Measurements from ENCODE around the gene TM9SF3. TPM values are rescaled to one million over a fixed set of nuclear protein-coding genes. Genes with fewer than 3 reads are reported as not detected.
A peak's percentile ranks its signal among the peaks of the same experiment; 100 is the strongest.

Gene TM9SF3
- total RNA-seq, 1 donor from 2014 or later, result 78.5 TPM

GRCh38 chr10:96494694-96495093, 92.1 kb downstream of the TM9SF3 start:
- no peaks in the 10 kb centered on the region for H3K27me3 ChIP-seq (ENCODE audit: control insufficient read depth, insufficient read depth, low read length)
- TF ChIP-seq, protein P1, sequence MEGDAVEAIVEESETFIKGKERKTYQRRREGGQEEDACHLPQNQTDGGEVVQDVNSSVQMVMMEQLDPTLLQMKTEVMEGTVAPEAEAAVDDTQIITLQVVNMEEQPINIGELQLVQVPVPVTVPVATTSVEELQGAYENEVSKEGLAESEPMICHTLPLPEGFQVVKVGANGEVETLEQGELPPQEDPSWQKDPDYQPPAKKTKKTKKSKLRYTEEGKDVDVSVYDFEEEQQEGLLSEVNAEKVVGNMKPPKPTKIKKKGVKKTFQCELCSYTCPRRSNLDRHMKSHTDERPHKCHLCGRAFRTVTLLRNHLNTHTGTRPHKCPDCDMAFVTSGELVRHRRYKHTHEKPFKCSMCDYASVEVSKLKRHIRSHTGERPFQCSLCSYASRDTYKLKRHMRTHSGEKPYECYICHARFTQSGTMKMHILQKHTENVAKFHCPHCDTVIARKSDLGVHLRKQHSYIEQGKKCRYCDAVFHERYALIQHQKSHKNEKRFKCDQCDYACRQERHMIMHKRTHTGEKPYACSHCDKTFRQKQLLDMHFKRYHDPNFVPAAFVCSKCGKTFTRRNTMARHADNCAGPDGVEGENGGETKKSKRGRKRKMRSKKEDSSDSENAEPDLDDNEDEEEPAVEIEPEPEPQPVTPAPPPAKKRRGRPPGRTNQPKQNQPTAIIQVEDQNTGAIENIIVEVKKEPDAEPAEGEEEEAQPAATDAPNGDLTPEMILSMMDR (IDR thresholded peaks at IDR 0.05; ENCODE audit: insufficient read depth, low read length, poor library complexity, severe bottlenecking), result no peak
- DNase-seq (ENCODE audit: low read depth), result no peak
- no peak overlapping the region for H3K4me3 ChIP-seq (ENCODE audit: low read depth, low read length)
- H3K36me3 ChIP-seq (ENCODE audit: control insufficient read depth, insufficient read depth, low read length), result no peaks in the 10 kb centered on the region

DNA sequence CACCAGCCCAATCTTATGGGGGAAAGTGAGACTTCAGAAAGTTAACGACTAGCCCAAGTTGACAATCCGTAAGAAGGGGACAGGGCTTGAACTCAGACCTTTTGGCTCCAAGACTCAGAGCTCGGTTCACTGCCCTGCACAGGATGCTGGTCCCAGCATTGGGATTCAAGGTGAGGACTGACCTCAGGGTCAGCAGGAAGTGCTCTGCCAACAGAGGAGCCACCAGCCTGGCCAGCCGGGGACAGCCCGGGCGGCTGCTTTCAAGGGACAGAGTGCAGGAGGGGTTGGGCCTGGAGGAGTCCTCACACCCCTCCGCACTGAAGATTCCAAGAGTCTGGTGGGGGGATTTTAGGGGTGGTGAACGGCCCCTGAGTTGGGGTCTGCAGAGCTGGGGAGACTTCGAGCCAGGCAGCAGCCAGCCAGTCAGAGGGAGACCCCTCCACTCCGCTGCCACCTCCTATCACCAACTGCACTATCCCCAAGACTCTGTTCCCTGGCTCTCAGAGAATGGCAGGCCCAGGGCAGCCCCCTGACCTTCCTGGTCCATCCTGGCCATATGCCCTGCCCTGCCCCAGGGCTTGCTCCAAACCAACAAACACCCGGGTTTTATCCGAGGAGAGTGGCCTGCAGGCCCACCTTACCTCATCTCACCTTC, 92.8 kb downstream of the TM9SF3 start:
- Histone ChIP-seq H3K27me3 (ENCODE audit: control insufficient read depth, insufficient read depth, low read length) (no peaks in the 10 kb centered on the region), H3K36me3 (ENCODE audit: control insufficient read depth, insufficient read depth, low read length) (no peaks in the 10 kb centered on the region), H3K4me3 (ENCODE audit: low read depth, low read length) (no peak overlapping the region)
- DNase-seq (ENCODE audit: low read depth), result no peak
- TF ChIP-seq, protein P1 (IDR thresholded peaks at IDR 0.05; ENCODE audit: insufficient read depth, low read length, poor library complexity, severe bottlenecking), result no peak

DNA sequence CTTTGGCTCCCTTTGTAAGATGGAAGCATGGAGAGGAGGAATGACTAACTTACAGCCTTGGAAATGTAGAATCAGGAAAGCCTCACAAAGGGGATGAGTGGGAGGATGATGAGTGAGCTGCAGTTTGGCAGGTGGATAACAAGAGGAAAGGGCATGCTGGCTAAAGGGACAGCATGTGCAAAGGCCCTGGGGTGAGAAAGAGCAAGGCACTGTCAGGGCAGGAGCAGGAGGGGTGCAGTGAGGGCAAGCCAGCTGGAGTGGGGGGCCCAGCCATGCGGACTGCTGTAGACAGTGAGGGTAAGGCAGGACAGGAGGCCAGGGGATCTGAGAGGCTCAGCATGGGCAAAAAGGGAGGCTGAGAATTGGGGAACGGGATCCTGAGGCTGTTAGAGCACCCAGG, 93.6 kb downstream of the TM9SF3 start:
- Histone ChIP-seq H3K36me3 (ENCODE audit: control insufficient read depth, insufficient read depth, low read length) (no peaks in the 10 kb centered on the region), H3K4me3 (ENCODE audit: low read depth, low read length) (no peak overlapping the region), H3K27me3 (ENCODE audit: control insufficient read depth, insufficient read depth, low read length) (no peaks in the 10 kb centered on the region)
- no peak for DNase-seq (ENCODE audit: low read depth)
- TF ChIP-seq, protein P1 (IDR thresholded peaks at IDR 0.05; ENCODE audit: insufficient read depth, low read length, poor library complexity, severe bottlenecking), result no peak

- no peaks in the 10 kb centered on the region for H3K27me3 ChIP-seq (ENCODE audit: control insufficient read depth, insufficient read depth, low read length)
- no peaks in the 10 kb centered on the region for H3K36me3 ChIP-seq (ENCODE audit: control insufficient read depth, insufficient read depth, low read length)
- TF ChIP-seq, protein P1 (IDR thresholded peaks at IDR 0.05; ENCODE audit: insufficient read depth, low read length, poor library complexity, severe bottlenecking), result peak; percentile 33
- DNase-seq (ENCODE audit: low read depth), result no peak
- no peak overlapping the region for H3K4me3 ChIP-seq (ENCODE audit: low read depth, low read length)
These were observed 95.5 kb downstream of the TM9SF3 start for GRCh38 chr10:96491303-96491702.

DNA sequence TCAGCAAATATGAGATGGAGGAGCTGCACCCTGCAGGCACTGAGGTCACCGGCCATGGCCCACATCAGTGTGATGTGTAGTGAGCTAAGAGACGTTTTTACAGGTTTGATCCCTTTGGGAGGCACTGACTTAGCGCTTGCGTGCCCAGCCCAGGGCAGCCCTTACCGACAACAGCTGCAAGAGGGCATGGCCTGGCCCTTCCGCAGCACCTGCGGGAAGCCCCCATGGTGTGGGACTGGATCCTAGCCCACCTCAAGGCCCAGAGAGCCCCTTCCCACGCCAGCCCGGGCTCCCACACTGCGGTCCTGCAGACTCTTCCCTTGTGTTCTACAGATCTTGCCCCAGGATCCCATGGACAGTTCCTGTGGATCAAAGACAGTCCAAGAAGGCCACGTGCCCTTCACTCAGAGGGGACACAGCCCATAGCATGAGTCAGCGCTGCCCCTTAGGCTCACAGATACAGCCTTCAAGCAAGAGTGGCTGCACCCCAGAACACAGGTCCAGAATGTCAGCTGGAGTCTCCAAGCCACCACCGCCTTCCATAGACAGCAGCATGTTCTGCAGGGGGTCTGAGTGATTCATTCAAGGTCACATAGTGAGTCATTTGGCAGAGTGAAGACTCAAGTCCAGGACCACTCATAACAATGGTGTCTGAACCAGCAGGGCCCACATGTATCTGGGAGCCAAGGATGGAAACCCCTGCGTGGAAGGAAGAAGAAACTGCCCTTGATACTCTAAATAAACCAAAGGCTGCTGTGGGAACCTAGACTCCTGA, 98.5 kb downstream of the TM9SF3 start:
- TF ChIP-seq, protein P1 (IDR thresholded peaks at IDR 0.05; ENCODE audit: insufficient read depth, low read length, poor library complexity, severe bottlenecking), result no peak
- Histone ChIP-seq H3K4me3 (ENCODE audit: low read depth, low read length) (no peak overlapping the region), H3K27me3 (ENCODE audit: control insufficient read depth, insufficient read depth, low read length) (no peaks in the 10 kb centered on the region), H3K36me3 (ENCODE audit: control insufficient read depth, insufficient read depth, low read length) (no peaks in the 10 kb centered on the region)
- no peak for DNase-seq (ENCODE audit: low read depth)

All from kidney epithelial cell (primary cell).